K562 (cell line): ENCODE results near the gene ZNF667. TPM values are rescaled to one million over a fixed set of nuclear protein-coding genes. Genes with fewer than 3 reads are reported as not detected.

ENCODE experiments used
- ATAC-seq: fragments of 200-7000 bp; cut with Tn5 transposase; 3 replicates; pipeline ENCODE4 v1.9.1; 2020; ENCODE audit warnings: moderate library complexity
- Bru-seq: library from RNA; stranded (reverse); fragments of 400-500 nt; gene quantifications from one replicate; lab custom pipeline; 2021; lab: Mats Ljungman, UMichigan
- BruChase-seq, 2 experiments: library from RNA; stranded (reverse); fragments of 400-500 nt; gene quantifications; one replicate each; lab custom pipeline; 2021; lab: Mats Ljungman, UMichigan
- BruUV-seq: library from RNA; stranded (reverse); fragments of 400-500 nt; replicated peaks from 2 replicates; lab custom pipeline; 2021; lab: Mats Ljungman, UMichigan
- CTCF ChIA-PET: fragments of 300-600 bp; formaldehyde crosslinking; extraction: SDS; loops from one replicate; lab custom pipeline; 2021; ENCODE audit warnings: low intra/inter-chr PET ratio; lab: Yijun Ruan, JAX
- POLR2A ChIA-PET: fragments of 300-600, 350-650 bp; sonication (Branson Sonifier 250); formaldehyde crosslinking; extraction: SDS; loops from one replicate; lab custom pipeline; 2021; ENCODE audit warnings: antibody characterized with exemption, inconsistent platforms; lab: Yijun Ruan, JAX
- DNase-seq, 4 experiments: peaks; one replicate each; pipeline versions ENCODE4 v3.0.0 to v3.0.0-alpha.2; 2011 to 2018; ENCODE audit warnings: low spot score in 3 of 4, mixed read lengths in 3 of 4; ENCODE audit errors: extremely low read depth in 1 of 4
- FAIRE-seq: peaks from 2 replicates; lab custom pipeline; 2011; peaks lifted over from hg19 to GRCh38; lab: Jason Lieb, UNC
- H2AFZ ChIP-seq: 2 replicates; pipeline ENCODE4 v1.6.0; 2011; ENCODE audit warnings: low read depth, low read length, control low read depth, inconsistent platforms
- H3K27ac ChIP-seq: fragments of 200-600 bp; 3 replicates; pipeline ENCODE4 v1.8.0; 2011; ENCODE audit warnings: low read depth, mild to moderate bottlenecking, control low read depth, inconsistent platforms, low read length, moderate library complexity, mixed read lengths; ENCODE audit errors: extremely low read depth
- H3K27me3 ChIP-seq, 2 experiments: fragments of 300-600 bp in 1 of 2; 2 replicates in 1 of 2; 3 replicates in 1 of 2; pipeline versions ENCODE4 v1.6.0 to v1.8.0; 2011; ENCODE audit warnings: inconsistent platforms in 2 of 2, low read length in 2 of 2, mild to moderate bottlenecking in 1 of 2, mixed read lengths in 1 of 2, moderate library complexity in 1 of 2; ENCODE audit not compliant: control insufficient read depth in 2 of 2, insufficient read depth in 2 of 2
- H3K36me3 ChIP-seq: fragments of 300-600 bp; 3 replicates; pipeline ENCODE4 v1.8.0; 2011; ENCODE audit warnings: mild to moderate bottlenecking, low read length, inconsistent platforms; ENCODE audit not compliant: control insufficient read depth, insufficient read depth
- H3K4me1 ChIP-seq, 2 experiments: fragments of 200-600 bp in 1 of 2; replicated peaks in 1 of 2; 2 replicates in 1 of 2; 3 replicates in 1 of 2; pipeline versions ENCODE4 v1.5.1 to v1.8.0; 2011; ENCODE audit warnings: inconsistent platforms in 2 of 2, low read length in 2 of 2, mild to moderate bottlenecking in 1 of 2, mixed read lengths in 1 of 2, moderate library complexity in 1 of 2; ENCODE audit not compliant: control insufficient read depth in 2 of 2, insufficient read depth in 2 of 2
- H3K4me2 ChIP-seq: 2 replicates; pipeline ENCODE4 v1.6.1; 2011; ENCODE audit warnings: low read length, control low read depth, inconsistent platforms, mixed read lengths; ENCODE audit not compliant: insufficient read depth
- H3K4me3 ChIP-seq: fragments of 200-600 bp; sonication (generic), shearing (Covaris generic); 2 replicates; pipeline ENCODE4 v1.5.1; 2016; ENCODE audit warnings: control low read depth, inconsistent platforms
- H3K79me2 ChIP-seq: fragments of 200-600 bp; 3 replicates; pipeline ENCODE4 v1.8.0; 2011; ENCODE audit warnings: low read length, inconsistent platforms; ENCODE audit not compliant: control insufficient read depth, insufficient read depth
- H3K9ac ChIP-seq, 2 experiments: 2 replicates each; pipeline versions ENCODE4 v1.6.0 to v1.6.1; 2011; ENCODE audit warnings: low read depth in 2 of 2, low read length in 2 of 2, control low read depth in 1 of 2, inconsistent platforms in 1 of 2, mild to moderate bottlenecking in 1 of 2, mixed read lengths in 1 of 2; ENCODE audit not compliant: insufficient read depth in 1 of 2
- H3K9me1 ChIP-seq: one replicate; pipeline ENCODE4 v1.6.0; 2011; ENCODE audit warnings: inconsistent platforms, mild to moderate bottlenecking, low read length, moderate library complexity; ENCODE audit not compliant: control insufficient read depth, insufficient read depth
- H3K9me3 ChIP-seq: replicated peaks from 2 replicates; pipeline ENCODE4 v1.5.1; 2011; ENCODE audit warnings: low read depth, low read length, inconsistent platforms; ENCODE audit not compliant: control insufficient read depth, insufficient read depth
- H4K20me1 ChIP-seq: replicated peaks from 2 replicates; pipeline ENCODE4 v1.6.1; 2011; ENCODE audit warnings: low read length, inconsistent platforms, mixed read lengths; ENCODE audit not compliant: control insufficient read depth, insufficient read depth
- EGR1 ChIP-seq: fragments of 450-650 bp; conservative IDR thresholded peaks from 2 replicates; pipeline ENCODE4 v1.6.1; 2017; ENCODE audit warnings: mild to moderate bottlenecking
- FOXJ3 ChIP-seq: sonication (generic); formaldehyde crosslinking; IDR thresholded peaks from 2 replicates; pipeline ENCODE4 v1.4.0; 2020; ENCODE audit warnings: mild to moderate bottlenecking, missing genetic modification reagents
- ZNF436 ChIP-seq: fragments of 250-450, 450-650 bp; sonication (Bioruptor Pico); formaldehyde crosslinking; IDR thresholded peaks from 2 replicates; pipeline ENCODE4 v1.7.0; 2020; ENCODE audit warnings: mild to moderate bottlenecking
- WGBS: fragments of 100-300 bp; shearing (Covaris generic); methylation state at CpG from one replicate; pipeline ENCODE4 v1.1.6; 2016; ENCODE audit warnings: low coverage, mixed read lengths; ENCODE audit not compliant: insufficient coverage; ENCODE audit errors: missing lambda C conversion rate; 5-methylcytosine and 5-hydroxymethylcytosine counted together
- in situ Hi-C: fragments of 300-500 bp; cut with MboI; formaldehyde crosslinking; loops from 4 replicates; pipeline ENCODE4 v1.15.0; 2018; ENCODE audit warnings: inconsistent platforms, mixed read lengths
- intact Hi-C: fragments of 100-400 bp; cut with micrococcal nuclease; formaldehyde crosslinking; loops from 2 replicates; pipeline ENCODE4 v1.14.2; 2022
- long read RNA-seq, 3 experiments: library from polyadenylated mRNA in 2 of 3; library from RNA in 1 of 3; unstranded in 2 of 3; stranded (forward) in 1 of 3; transcript quantifications; one replicate each; pipeline ENCODE4 v2.0.0, GENCODE V29; 2019 to 2022
- polyA minus RNA-seq, 3 experiments: library from RNA; depleted of rRNA, polyadenylated mRNA; stranded (reverse); fragments of >200 nt; gene quantifications; 2 replicates each; pipeline ENCODE4 v1.2.3, GENCODE V29; 2011
- polyA plus RNA-seq, 8 experiments: library from polyadenylated mRNA; depleted of rRNA in 4 of 8; stranded (reverse) in 5 of 8; unstranded in 3 of 8; fragments of >200 nt; fragmentation: Nextera tagmentation in 2 of 8; fragmentation: Illumina TruSeq in 1 of 8; extraction: Ambion mirVana in 2 of 8; extraction: Trizol in 1 of 8; gene quantifications; 2 replicates each; pipeline versions ENCODE4 v1.2.1 to v1.2.3, GENCODE V29; 2011 to 2014; ENCODE audit warnings: inconsistent platforms in 1 of 8, missing spikeins in 1 of 8
- total RNA-seq, 7 experiments: library from RNA; depleted of rRNA in 6 of 7; stranded (reverse); fragments of >200 nt in 6 of 7; fragmentation: Illumina TruSeq in 2 of 7; extraction: Trizol in 2 of 7; gene quantifications; 2 replicates each; pipeline versions ENCODE4 v1.2.1 to v1.2.3, GENCODE V29; 2011 to 2021; ENCODE audit warnings: low replicate concordance in 1 of 7

ZNF667 gene
- total RNA-seq (2011; cell fraction: chromatin; rRNA removed; ENCODE audit: low replicate concordance): not detected in 2 replicates
- not detected in 2 replicates for total RNA-seq (2011; cell fraction: nucleolus; rRNA removed)
- not detected in 2 replicates for total RNA-seq (2011; cell fraction: nucleoplasm; rRNA removed)
- total RNA-seq (2014; rRNA removed) (not detected in 2 replicates), total RNA-seq (2014; rRNA removed; fragmentation: Illumina TruSeq; extraction: Trizol) (not detected in 2 replicates), total RNA-seq (2015; rRNA removed; fragmentation: Illumina TruSeq; extraction: Trizol) (not detected in 2 replicates), total RNA-seq (2021) (not detected in 2 replicates), polyA plus RNA-seq (2011; rRNA removed) (not detected in 2 replicates), polyA plus RNA-seq (2014; fragmentation: Illumina TruSeq; extraction: Trizol) (not detected in 2 replicates), polyA plus RNA-seq (2014; fragmentation: Nextera tagmentation; extraction: Ambion mirVana) (not detected), polyA plus RNA-seq (2014; rRNA removed) (0.08 TPM in 1 of 2 replicates, not detected in the other), polyA minus RNA-seq (2011; rRNA and poly(A)+ RNA removed) (not detected in 2 replicates), Bru-seq, nascent RNA (percentile 16 among the genes with signal in this experiment), BruChase-seq, experiment 1, labeled RNA remaining after a 2-hour chase (percentile 9 among the genes with signal in this experiment), BruChase-seq, experiment 2, labeled RNA remaining after a 6-hour chase (percentile 5 among the genes with signal in this experiment)
- polyA plus RNA-seq (2011; cell fraction: cytosol; rRNA removed): not detected in 2 replicates
- polyA plus RNA-seq (2011; cell fraction: nucleus; rRNA removed): not detected in 2 replicates
- 0.03 TPM in 2 replicates for polyA plus RNA-seq (2012)
- not detected in 2 replicates for polyA minus RNA-seq (2011; cell fraction: cytosol; rRNA and poly(A)+ RNA removed)
- not detected in 2 replicates for polyA minus RNA-seq (2011; cell fraction: nucleus; rRNA and poly(A)+ RNA removed)
- long read RNA-seq, experiment 1: 0 reads
- long read RNA-seq, experiment 2: 0 reads
- long read RNA-seq, experiment 3: 0 reads

DNA sequence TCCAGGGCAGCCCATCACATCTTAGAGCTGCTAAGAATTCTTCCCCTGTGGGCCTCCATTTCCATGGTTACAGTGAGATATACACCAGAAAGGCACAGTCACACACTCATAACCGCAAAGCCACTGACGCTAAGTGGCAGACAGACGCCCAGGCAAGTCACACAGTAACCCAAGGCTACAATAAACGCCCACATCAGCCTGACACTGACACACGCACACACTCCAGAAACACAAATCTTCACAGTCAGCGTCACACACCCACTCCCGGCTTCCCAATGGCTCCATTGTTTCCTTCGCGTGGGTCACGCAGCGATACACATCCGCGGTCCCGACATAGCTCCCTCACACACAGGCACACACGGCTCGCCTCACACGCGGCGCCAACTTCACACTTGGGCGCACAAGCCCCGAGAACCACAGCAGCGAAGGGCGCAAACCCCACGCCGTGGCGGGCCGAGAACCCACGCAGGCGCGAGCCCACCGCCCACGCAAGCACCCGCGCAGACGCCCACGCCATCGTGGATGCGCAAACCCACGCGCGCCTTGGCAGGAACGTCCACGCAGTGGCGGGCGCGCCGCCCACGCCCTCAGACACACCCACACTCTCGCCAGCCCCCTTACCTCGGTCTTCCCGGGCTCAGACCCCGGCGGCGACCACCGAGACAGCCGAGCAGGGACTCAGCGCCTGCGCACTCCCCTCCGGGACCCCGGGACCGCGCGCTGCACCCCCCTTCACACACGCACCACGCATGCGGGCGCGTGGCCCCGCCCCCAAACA lies at the start of gene ZNF667:
Gene ZNF667, minus strand, starts transcription at position 695 of the 778 bp plus-strand sequence. CDS start 14,975 bp downstream, outside the sequence.
- no peaks in the 10 kb centered on the region for H3K9me3 ChIP-seq
- H3K79me2 ChIP-seq: no peaks in the 10 kb centered on the region
- WGBS: 16% methylated on average over 19 of the region's 69 CpGs
- ChIA-PET POLR2A (interaction anchor here (0.6 kb wide), 1 partner anchor 142 kb away, joined by 4 read pairs; no protein-coding TSS in a partner anchor), CTCF (no interaction called here)
- in situ Hi-C loops (no loop called here), intact Hi-C loops (no loop called here)
- no peak within 1 kb of the TSS for H3K27ac ChIP-seq
- TF ChIP-seq EGR1: 0 out of 2 replicates have a peak, but pooled peaks have one; percentile 9
- no peak for TF ChIP-seq ZNF436 (CRISPR knock-in tag)
- no peak for TF ChIP-seq FOXJ3 (CRISPR knock-in tag)
- H3K4me2 ChIP-seq: peak within 1 kb of the TSS; percentile 58
- no peak for FAIRE-seq
- no TSS peak for BruUV-seq
- H2AFZ ChIP-seq: peak within 1 kb of the TSS; percentile 45; the same call in 1 of the 2 replicates
- no peak for ATAC-seq
- H3K9ac ChIP-seq: no peak within 1 kb of the TSS
- peak within 1 kb of the TSS; percentile 22 for H3K4me3 ChIP-seq
- no peak for DNase-seq
- H3K4me1 ChIP-seq: peaks cover 0 to 15% of the 10 kb centered on the region in 2 experiments; a peak in 1 of 5 replicates
- H3K36me3 ChIP-seq: no peaks in the 10 kb centered on the region
- no peaks in the 10 kb centered on the region for H3K27me3 ChIP-seq
- no peaks in the 10 kb centered on the region for H3K9me1 ChIP-seq
- H4K20me1 ChIP-seq: no peaks in the 10 kb centered on the region
